Measurements from ENCODE around the gene CR1L. TPM values are rescaled to one million over a fixed set of nuclear protein-coding genes. Genes with fewer than 3 reads are reported as not detected.

The CR1L gene
- total and polyA plus RNA-seq, 2 of the 8 experiments (the other 6 are each of a cell fraction or from before 2014, with no cell fraction given), result 0.39 TPM; not detected in 1

DNA sequence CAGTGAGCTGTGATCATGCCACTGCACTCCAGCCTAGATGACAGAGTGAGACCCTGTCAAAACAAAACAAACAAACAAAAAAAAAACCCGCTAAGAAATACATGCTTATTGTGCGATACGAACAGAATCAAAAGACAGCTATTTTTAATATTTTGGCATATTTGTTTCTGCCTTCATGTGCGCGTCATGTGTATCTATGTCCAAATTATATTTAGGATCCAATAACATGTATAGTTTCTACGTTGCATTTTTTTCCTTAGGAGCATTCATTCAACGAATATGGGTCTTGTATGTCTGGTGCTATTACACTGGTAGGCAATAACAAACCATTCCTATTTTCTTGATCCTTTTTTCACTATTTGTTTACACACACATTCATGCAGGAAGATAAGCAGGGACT is 108.7 kb downstream of the CR1L start:
- DNase-seq (ENCODE audit: low read depth in 1 of 2, low spot score in 2 of 2) (no peak), FAIRE-seq (no peak)
- H3K36me3 ChIP-seq (ENCODE audit: control insufficient read depth in 2 of 4, insufficient read depth in 4 of 4, low read length in 3 of 4), result peaks cover 0 to 17% (median 10%) of the 10 kb centered on the region in 4 experiments; a peak in 7 of 8 replicates
- H3K27ac ChIP-seq (ENCODE audit: low read depth, low read length), result no peak overlapping the region
- CTCF ChIA-PET (ENCODE audit: partially characterized antibody), result interaction anchor here (1.2 kb wide), 1 partner anchor 44 kb away, joined by 3 read pairs; no protein-coding TSS in a partner anchor
- no peak overlapping the region for H3K23ac ChIP-seq (ENCODE audit: insufficient read length)
- peak overlapping the region; percentile 97 to 99 (median 98); a peak in 5 of 8 replicates for H3K4me3 ChIP-seq (ENCODE audit: extremely low read depth in 1 of 4, insufficient read depth in 2 of 4, low read depth in 3 of 4, low read length in 4 of 4)
- peaks cover 41 to 80% of the 10 kb centered on the region in 2 experiments for H3K79me2 ChIP-seq (ENCODE audit: control insufficient read depth in 1 of 2, insufficient read depth in 2 of 2, low read length in 2 of 2)
- no peaks in the 10 kb centered on the region; the same call in 1 of the 2 replicates for H3K23me2 ChIP-seq (ENCODE audit: low read depth, low read length)
- H4K20me1 ChIP-seq (replicated peaks in 1 of 2; ENCODE audit: control insufficient read depth in 1 of 2, insufficient read depth in 2 of 2, low read length in 2 of 2), result peaks cover 20 to 25% of the 10 kb centered on the region in 2 experiments
- no peak overlapping the region for H4K8ac ChIP-seq (ENCODE audit: extremely low read depth, insufficient read depth, low read length)
- no peak overlapping the region for H2AK5ac ChIP-seq (ENCODE audit: low read depth, low read length)
- H2BK20ac ChIP-seq (ENCODE audit: low read length), result no peak overlapping the region
- no peak overlapping the region for H2BK5ac ChIP-seq (ENCODE audit: low read depth, low read length)
- H2BK120ac ChIP-seq (replicated peaks; ENCODE audit: low read depth, low read length), result no peak overlapping the region
- H3K56ac ChIP-seq (replicated peaks; ENCODE audit: insufficient read length, low read depth, low read length), result no peak overlapping the region
- no peaks in the 10 kb centered on the region for H3K27me3 ChIP-seq (replicated peaks in 1 of 4; ENCODE audit: control insufficient read depth in 3 of 4, extremely low read depth in 1 of 4, insufficient read depth in 3 of 4, low read length in 3 of 4)
- H3K4me1 ChIP-seq (replicated peaks in 1 of 4; ENCODE audit: control insufficient read depth in 3 of 4, insufficient read depth in 4 of 4, low read length in 3 of 4), result peaks cover 3 to 13% (median 7%) of the 10 kb centered on the region in 4 experiments
- WGBS, 2 experiments (ENCODE audit: extremely low coverage in 1 of 2, insufficient coverage in 1 of 2, insufficient read length in 1 of 2, insufficient replicate concordance in 2 of 2, low coverage in 1 of 2, low lambda C conversion rate in 2 of 2, missing lambda C conversion rate in 1 of 2), result 82% methylated on average over 7 of the region's 7 CpGs; no CpG with 5 or more reads in 1 of the 2 experiments
- no peak overlapping the region for H3K18ac ChIP-seq (ENCODE audit: extremely low read depth, low read length)
- no peaks in the 10 kb centered on the region for H3K9me3 ChIP-seq (ENCODE audit: insufficient read depth in 2 of 2, low read depth in 1 of 2, low read length in 1 of 2)
- H4K5ac ChIP-seq (ENCODE audit: insufficient read length, low read depth, low read length), result no peak overlapping the region
- peak overlapping the region; percentile 71 to 78 for H3K4me2 ChIP-seq (ENCODE audit: insufficient read depth in 1 of 2, low read depth in 2 of 2, low read length in 2 of 2)
- H3K9ac ChIP-seq (replicated peaks in 1 of 4; ENCODE audit: extremely low read depth in 1 of 4, low read depth in 3 of 4, low read length in 3 of 4), result no peak overlapping the region
- H3K4ac ChIP-seq (replicated peaks; ENCODE audit: insufficient read length, low read depth, low read length), result no peak overlapping the region
- H3K14ac ChIP-seq (ENCODE audit: insufficient read length), result no peak overlapping the region
- no peak overlapping the region for H4K91ac ChIP-seq (replicated peaks; ENCODE audit: insufficient read length, low read length)
- no peak overlapping the region for H2AFZ ChIP-seq (ENCODE audit: low read length)
- no peak overlapping the region for H2BK12ac ChIP-seq (ENCODE audit: low read depth, low read length)
- POLR2A ChIA-PET (ENCODE audit: partially characterized antibody), result interaction anchor here (1.7 kb wide), 1 partner anchor 10 kb away, joined by 3 read pairs; no protein-coding TSS in a partner anchor
- peaks cover 2% of the 10 kb centered on the region; the same call in 1 of the 2 replicates for H3K79me1 ChIP-seq (ENCODE audit: low read depth, low read length)
- H2BK15ac ChIP-seq (ENCODE audit: low read length), result no peak overlapping the region
- no peak for TF ChIP-seq POU5F1 (IDR thresholded peaks at IDR 0.05; ENCODE audit: low read depth, low read length)
- no peak for TF ChIP-seq ZNF274 (IDR thresholded peaks at IDR 0.05; ENCODE audit: borderline replicate concordance, extremely low read depth, low read length)
- TF ChIP-seq SUZ12 (IDR thresholded peaks at IDR 0.05; ENCODE audit: low read length), result no peak
- TF ChIP-seq, protein P1, sequence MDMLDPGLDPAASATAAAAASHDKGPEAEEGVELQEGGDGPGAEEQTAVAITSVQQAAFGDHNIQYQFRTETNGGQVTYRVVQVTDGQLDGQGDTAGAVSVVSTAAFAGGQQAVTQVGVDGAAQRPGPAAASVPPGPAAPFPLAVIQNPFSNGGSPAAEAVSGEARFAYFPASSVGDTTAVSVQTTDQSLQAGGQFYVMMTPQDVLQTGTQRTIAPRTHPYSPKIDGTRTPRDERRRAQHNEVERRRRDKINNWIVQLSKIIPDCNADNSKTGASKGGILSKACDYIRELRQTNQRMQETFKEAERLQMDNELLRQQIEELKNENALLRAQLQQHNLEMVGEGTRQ (IDR thresholded peaks at IDR 0.05; ENCODE audit: low read length), result no peak
- no peak for TF ChIP-seq SP4 (IDR thresholded peaks at IDR 0.05; ENCODE audit: low read length)
- TF ChIP-seq CBX8 (IDR thresholded peaks at IDR 0.05; ENCODE audit: borderline replicate concordance, low read depth, low read length), result no peak
- no peak for TF ChIP-seq EGR1 (IDR thresholded peaks at IDR 0.05; ENCODE audit: borderline replicate concordance, low read depth, low read length)
- TF ChIP-seq, protein P2, sequence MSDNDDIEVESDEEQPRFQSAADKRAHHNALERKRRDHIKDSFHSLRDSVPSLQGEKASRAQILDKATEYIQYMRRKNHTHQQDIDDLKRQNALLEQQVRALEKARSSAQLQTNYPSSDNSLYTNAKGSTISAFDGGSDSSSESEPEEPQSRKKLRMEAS (IDR thresholded peaks at IDR 0.05), result no peak
- no peak for TF ChIP-seq SP2 (IDR thresholded peaks at IDR 0.05; ENCODE audit: low read length)
- TF ChIP-seq KDM5A (IDR thresholded peaks at IDR 0.05; ENCODE audit: low read length), result no peak
- TF ChIP-seq TAF7 (optimal IDR thresholded peaks at IDR 0.05; ENCODE audit: borderline replicate concordance, low read depth, low read length), result no peak
